HepG2 (cell line): Measurements from ENCODE around the gene C16orf54. TPM values are rescaled to one million over a fixed set of nuclear protein-coding genes. Genes with fewer than 3 reads are reported as not detected.

Experiments used
- CHD4 ChIP-seq: fragments of 200-600 bp; sonication (generic); IDR thresholded peaks from 2 replicates; pipeline ENCODE4 v1.7.0; 2017; ENCODE audit warnings: mild to moderate bottlenecking, low read length, borderline replicate concordance
- CREBL2 ChIP-seq: sonication (generic); formaldehyde crosslinking; IDR thresholded peaks from 2 replicates; pipeline ENCODE4 v1.8.1; 2023; ENCODE audit warnings: missing genetic modification reagents, mild to moderate bottlenecking, borderline replicate concordance
- FOXK2 ChIP-seq: fragments of 450-650 bp; IDR thresholded peaks from 2 replicates; pipeline ENCODE4 v1.6.1; 2016
- FOXP4 ChIP-seq: sonication (generic); formaldehyde crosslinking; IDR thresholded peaks from 2 replicates; pipeline ENCODE4 v1.4.0; 2020; ENCODE audit warnings: missing genetic modification reagents
- KAT8 ChIP-seq: IDR thresholded peaks from 2 replicates; pipeline ENCODE4 v1.6.1; 2016; ENCODE audit warnings: missing genetic modification reagents, missing compliant biosample characterization
- NR1H2 ChIP-seq: sonication (generic); formaldehyde crosslinking; IDR thresholded peaks from 2 replicates; pipeline ENCODE4 v1.8.1; 2022; ENCODE audit warnings: low read depth, missing genetic modification reagents, borderline replicate concordance
- NR2F6 ChIP-seq, 2 experiments: IDR thresholded peaks; 2 replicates each; pipeline ENCODE4 v1.6.1; 2016; ENCODE audit warnings: antibody characterized with exemption in 1 of 2, mild to moderate bottlenecking in 1 of 2
- NRL ChIP-seq: sonication (generic); formaldehyde crosslinking; IDR thresholded peaks from 2 replicates; pipeline ENCODE4 v1.5.0; 2020; ENCODE audit warnings: missing genetic modification reagents, mild to moderate bottlenecking, moderate library complexity, borderline replicate concordance
- POLR2G ChIP-seq: fragments of 200-400 bp; formaldehyde crosslinking; IDR thresholded peaks from 2 replicates; pipeline ENCODE4 v1.6.1; 2018; ENCODE audit warnings: mild to moderate bottlenecking, low read depth, low read length, moderate library complexity
- RELA ChIP-seq: sonication (generic); formaldehyde crosslinking; IDR thresholded peaks from 2 replicates; pipeline ENCODE4 v1.4.0; 2020; ENCODE audit warnings: missing genetic modification reagents
- SMC3 ChIP-seq: IDR thresholded peaks from 2 replicates; pipeline ENCODE4 v1.6.1; 2011; ENCODE audit warnings: low read length, improper control_type of control experiment
- SP5 ChIP-seq: IDR thresholded peaks from 2 replicates; pipeline ENCODE4 v1.6.1; 2016; ENCODE audit warnings: low read depth, borderline replicate concordance
- ZNF235 ChIP-seq: sonication (generic); formaldehyde crosslinking; IDR thresholded peaks from 2 replicates; pipeline ENCODE4 v1.8.1; 2023; ENCODE audit warnings: mild to moderate bottlenecking, missing genetic modification reagents, borderline replicate concordance
- ZNF709 ChIP-seq: sonication (generic); formaldehyde crosslinking; IDR thresholded peaks from 2 replicates; pipeline ENCODE4 v1.5.0; 2020; ENCODE audit warnings: mild to moderate bottlenecking, missing genetic modification reagents
- polyA plus RNA-seq, 8 experiments: library from polyadenylated mRNA; depleted of rRNA in 3 of 8; stranded (reverse) in 7 of 8; unstranded in 1 of 8; fragments of >200 nt; fragmentation: Illumina TruSeq in 4 of 8; extraction: Trizol in 4 of 8; gene quantifications; 2 replicates each; pipeline versions ENCODE4 v1.2.1 to v1.2.3, GENCODE V29; 2011 to 2016; ENCODE audit warnings: low read depth in 4 of 8, missing spikeins in 1 of 8, mixed read lengths in 1 of 8; ENCODE audit not compliant: insufficient read depth in 1 of 8
- total RNA-seq, 5 experiments: library from RNA; depleted of rRNA; stranded (reverse); fragments of >200 nt; fragmentation: Illumina TruSeq; extraction: Trizol; gene quantifications; 2 replicates each; pipeline ENCODE4 v1.2.3, GENCODE V29; 2016; ENCODE audit warnings: low read depth in 1 of 5
- TF ChIP-seq, protein P1 (sequence below): sonication (generic); formaldehyde crosslinking; IDR thresholded peaks from 2 replicates; pipeline ENCODE4 v1.8.0; 2022; ENCODE audit warnings: low read depth, missing genetic modification reagents
- TF ChIP-seq, protein P2 (sequence below): IDR thresholded peaks from 2 replicates; pipeline ENCODE4 v1.6.1; 2012; ENCODE audit warnings: inconsistent platforms
- TF ChIP-seq, protein P3 (sequence below): sonication (generic); formaldehyde crosslinking; IDR thresholded peaks from 2 replicates; pipeline ENCODE4 v1.8.1; 2023; ENCODE audit warnings: mild to moderate bottlenecking, missing genetic modification reagents, borderline replicate concordance
- TF ChIP-seq, protein P4 (sequence below): sonication (generic); formaldehyde crosslinking; IDR thresholded peaks from 2 replicates; pipeline ENCODE4 v1.4.0; 2020; ENCODE audit warnings: mild to moderate bottlenecking, missing genetic modification reagents
- TF ChIP-seq, protein P5 (sequence below), 2 experiments: IDR thresholded peaks; 2 replicates each; pipeline ENCODE4 v1.6.1; 2011 to 2012; ENCODE audit warnings: low read length in 2 of 2, borderline replicate concordance in 1 of 2, low read depth in 1 of 2, mild to moderate bottlenecking in 1 of 2, moderate library complexity in 1 of 2

Gene C16orf54
- total and polyA plus RNA-seq, 2 of the 13 experiments (the other 11 are each of a cell fraction or from before 2014, with no cell fraction given): not detected

GRCh38 chr16:29791845-29792807, 46.3 kb upstream of the C16orf54 start (continued):
- TF ChIP-seq CHD4: no peak
- TF ChIP-seq FOXP4: peak; percentile 87
- TF ChIP-seq SMC3: no peak
- 0 out of 2 replicates have a peak, but pooled peaks have one; percentile 11 for TF ChIP-seq KAT8 (CRISPR knock-in tag)
- TF ChIP-seq ZNF235 (CRISPR knock-in tag): no peak
- peak; percentile 25; the same call in 1 of the 2 replicates for TF ChIP-seq SP5
- no peak for TF ChIP-seq POLR2G
- TF ChIP-seq, protein P1, sequence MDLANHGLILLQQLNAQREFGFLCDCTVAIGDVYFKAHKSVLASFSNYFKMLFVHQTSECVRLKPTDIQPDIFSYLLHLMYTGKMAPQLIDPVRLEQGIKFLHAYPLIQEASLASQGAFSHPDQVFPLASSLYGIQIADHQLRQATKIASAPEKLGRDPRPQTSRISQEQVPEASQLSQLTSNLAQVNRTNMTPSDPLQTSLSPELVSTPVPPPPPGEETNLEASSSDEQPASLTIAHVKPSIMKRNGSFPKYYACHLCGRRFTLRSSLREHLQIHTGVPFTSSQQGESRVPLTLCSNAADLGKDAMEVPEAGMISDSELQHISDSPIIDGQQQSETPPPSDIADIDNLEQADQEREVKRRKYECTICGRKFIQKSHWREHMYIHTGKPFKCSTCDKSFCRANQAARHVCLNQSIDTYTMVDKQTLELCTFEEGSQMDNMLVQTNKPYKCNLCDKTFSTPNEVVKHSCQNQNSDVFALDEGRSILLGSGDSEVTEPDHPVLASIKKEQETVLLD (CRISPR knock-in tag): no peak
- no peak for TF ChIP-seq NR1H2 (CRISPR knock-in tag)
- no peak for TF ChIP-seq NR2F6 (IDR thresholded peaks at IDR 0.05)
- no peak for TF ChIP-seq NR2F6 (CRISPR knock-in tag; IDR thresholded peaks at IDR 0.05)
- no peak for TF ChIP-seq RELA (CRISPR knock-in tag)
- TF ChIP-seq, protein P2, sequence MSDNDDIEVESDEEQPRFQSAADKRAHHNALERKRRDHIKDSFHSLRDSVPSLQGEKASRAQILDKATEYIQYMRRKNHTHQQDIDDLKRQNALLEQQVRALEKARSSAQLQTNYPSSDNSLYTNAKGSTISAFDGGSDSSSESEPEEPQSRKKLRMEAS: no peak
- TF ChIP-seq NRL (CRISPR knock-in tag): no peak
- TF ChIP-seq, protein P3, sequence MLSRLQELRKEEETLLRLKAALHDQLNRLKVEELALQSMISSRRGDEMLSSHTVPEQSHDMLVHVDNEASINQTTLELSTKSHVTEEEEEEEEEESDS (CRISPR knock-in tag): no peak
- TF ChIP-seq, protein P4, sequence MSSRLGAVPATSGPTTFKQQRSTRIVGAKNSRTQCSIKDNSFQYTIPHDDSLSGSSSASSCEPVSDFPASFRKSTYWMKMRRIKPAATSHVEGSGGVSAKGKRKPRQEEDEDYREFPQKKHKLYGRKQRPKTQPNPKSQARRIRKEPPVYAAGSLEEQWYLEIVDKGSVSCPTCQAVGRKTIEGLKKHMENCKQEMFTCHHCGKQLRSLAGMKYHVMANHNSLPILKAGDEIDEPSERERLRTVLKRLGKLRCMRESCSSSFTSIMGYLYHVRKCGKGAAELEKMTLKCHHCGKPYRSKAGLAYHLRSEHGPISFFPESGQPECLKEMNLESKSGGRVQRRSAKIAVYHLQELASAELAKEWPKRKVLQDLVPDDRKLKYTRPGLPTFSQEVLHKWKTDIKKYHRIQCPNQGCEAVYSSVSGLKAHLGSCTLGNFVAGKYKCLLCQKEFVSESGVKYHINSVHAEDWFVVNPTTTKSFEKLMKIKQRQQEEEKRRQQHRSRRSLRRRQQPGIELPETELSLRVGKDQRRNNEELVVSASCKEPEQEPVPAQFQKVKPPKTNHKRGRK: no peak
- no peak for TF ChIP-seq CREBL2 (CRISPR knock-in tag)
- TF ChIP-seq FOXK2: no peak
- TF ChIP-seq, protein P5, sequence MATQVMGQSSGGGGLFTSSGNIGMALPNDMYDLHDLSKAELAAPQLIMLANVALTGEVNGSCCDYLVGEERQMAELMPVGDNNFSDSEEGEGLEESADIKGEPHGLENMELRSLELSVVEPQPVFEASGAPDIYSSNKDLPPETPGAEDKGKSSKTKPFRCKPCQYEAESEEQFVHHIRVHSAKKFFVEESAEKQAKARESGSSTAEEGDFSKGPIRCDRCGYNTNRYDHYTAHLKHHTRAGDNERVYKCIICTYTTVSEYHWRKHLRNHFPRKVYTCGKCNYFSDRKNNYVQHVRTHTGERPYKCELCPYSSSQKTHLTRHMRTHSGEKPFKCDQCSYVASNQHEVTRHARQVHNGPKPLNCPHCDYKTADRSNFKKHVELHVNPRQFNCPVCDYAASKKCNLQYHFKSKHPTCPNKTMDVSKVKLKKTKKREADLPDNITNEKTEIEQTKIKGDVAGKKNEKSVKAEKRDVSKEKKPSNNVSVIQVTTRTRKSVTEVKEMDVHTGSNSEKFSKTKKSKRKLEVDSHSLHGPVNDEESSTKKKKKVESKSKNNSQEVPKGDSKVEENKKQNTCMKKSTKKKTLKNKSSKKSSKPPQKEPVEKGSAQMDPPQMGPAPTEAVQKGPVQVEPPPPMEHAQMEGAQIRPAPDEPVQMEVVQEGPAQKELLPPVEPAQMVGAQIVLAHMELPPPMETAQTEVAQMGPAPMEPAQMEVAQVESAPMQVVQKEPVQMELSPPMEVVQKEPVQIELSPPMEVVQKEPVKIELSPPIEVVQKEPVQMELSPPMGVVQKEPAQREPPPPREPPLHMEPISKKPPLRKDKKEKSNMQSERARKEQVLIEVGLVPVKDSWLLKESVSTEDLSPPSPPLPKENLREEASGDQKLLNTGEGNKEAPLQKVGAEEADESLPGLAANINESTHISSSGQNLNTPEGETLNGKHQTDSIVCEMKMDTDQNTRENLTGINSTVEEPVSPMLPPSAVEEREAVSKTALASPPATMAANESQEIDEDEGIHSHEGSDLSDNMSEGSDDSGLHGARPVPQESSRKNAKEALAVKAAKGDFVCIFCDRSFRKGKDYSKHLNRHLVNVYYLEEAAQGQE (IDR thresholded peaks at IDR 0.05; ENCODE audit: borderline replicate concordance in 1 of 2, low read depth in 1 of 2, low read length in 2 of 2): no peak
- TF ChIP-seq ZNF709 (CRISPR knock-in tag): no peak
